Ecto neural progenitor cell (in vitro differentiated cells): ENCODE measurements around the gene C3orf33.

Experiments
- DNase-seq: peaks from one replicate; pipeline ENCODE4 v3.0.0-alpha.2; 2018; ENCODE audit warnings: low spot score

Gene C3orf33

GRCh38 chr3:155741603-155742002 lies 64.5 kb downstream of the C3orf33 start:
- DNase-seq = no peak

GRCh38 chr3:155741101-155741500 lies 65.0 kb downstream of the C3orf33 start:
- no peak for DNase-seq

- no peak for DNase-seq
These were observed 66.9 kb downstream of the C3orf33 start for GRCh38 chr3:155739154-155739553.

GRCh38 chr3:155738580-155739076 lies 67.5 kb downstream of the C3orf33 start:
- DNase-seq = no peak

GRCh38 chr3:155737844-155738460 lies 68.1 kb downstream of the C3orf33 start:
- no peak for DNase-seq

- no peak for DNase-seq
These were observed 69.7 kb downstream of the C3orf33 start for GRCh38 chr3:155736381-155736780.

GRCh38 chr3:155730843-155731242 lies 75.2 kb downstream of the C3orf33 start:
- no peak for DNase-seq

- no peak for DNase-seq
These were observed 78.2 kb downstream of the C3orf33 start for GRCh38 chr3:155727836-155728235.

- DNase-seq = peak; percentile 61
These were observed 91.8 kb downstream of the C3orf33 start for GRCh38 chr3:155714295-155714718.
